ENCODE data around the gene SLIT3. TPM values are rescaled to one million over a fixed set of nuclear protein-coding genes. Genes with fewer than 3 reads are reported as not detected.

Gene SLIT3
- total RNA-seq, 2 experiments from 2014 or later, result not detected

DNA sequence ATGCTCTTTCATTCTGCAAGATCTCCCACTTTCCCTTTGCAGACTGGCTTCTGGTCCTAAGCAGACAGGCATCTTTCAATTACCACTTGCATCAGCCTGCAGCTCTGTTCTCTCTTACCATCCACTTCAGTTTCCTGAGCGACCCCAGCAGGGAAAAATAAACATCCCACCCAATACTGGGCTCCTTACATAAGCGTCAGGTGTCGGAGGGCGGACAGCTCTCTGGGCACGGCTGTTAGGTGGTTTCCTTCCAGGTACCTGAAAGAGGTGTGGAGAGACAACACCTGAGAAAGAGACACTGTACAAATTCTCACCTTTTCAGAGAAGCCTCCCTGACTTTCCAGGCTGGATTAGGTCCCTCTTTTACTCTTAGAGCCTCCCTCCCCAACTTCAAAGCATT lies 576.7 kb downstream of the SLIT3 start:
- Histone ChIP-seq H3K9me3 (ENCODE audit: control insufficient read depth in 1 of 2, insufficient read depth in 1 of 2, low read length in 2 of 2) (peaks cover 10 to 22% of the 10 kb centered on the region in 2 experiments), H3K27me3 (ENCODE audit: control insufficient read depth in 1 of 2, insufficient read depth in 2 of 2, low read length in 2 of 2) (peaks cover 5 to 7% of the 10 kb centered on the region in 2 experiments), H3K36me3 (ENCODE audit: insufficient read depth, low read length) (no peaks in the 10 kb centered on the region), H3K27ac (ENCODE audit: low read depth in 1 of 2, low read length in 2 of 2) (no peak overlapping the region), H3K4me3 (ENCODE audit: low read length) (no peak overlapping the region), H3K4me1 (ENCODE audit: insufficient read depth, low read length) (no peaks in the 10 kb centered on the region)
- Mint-ChIP-seq H3K4me3 (no peak overlapping the region), H3K4me1 (ENCODE audit: low read depth) (no peaks in the 10 kb centered on the region), H3K27me3 (peaks cover 40% of the 10 kb centered on the region), H3K9me3 (peaks cover 6% of the 10 kb centered on the region), H3K27ac (no peak overlapping the region), H3K36me3 (ENCODE audit: low read depth) (no peaks in the 10 kb centered on the region)
- CTCF ChIA-PET, result no interaction called here
- intact Hi-C loops (cut with DNase I, micrococcal nuclease), result no loop called here
- TF ChIP-seq, protein P1, sequence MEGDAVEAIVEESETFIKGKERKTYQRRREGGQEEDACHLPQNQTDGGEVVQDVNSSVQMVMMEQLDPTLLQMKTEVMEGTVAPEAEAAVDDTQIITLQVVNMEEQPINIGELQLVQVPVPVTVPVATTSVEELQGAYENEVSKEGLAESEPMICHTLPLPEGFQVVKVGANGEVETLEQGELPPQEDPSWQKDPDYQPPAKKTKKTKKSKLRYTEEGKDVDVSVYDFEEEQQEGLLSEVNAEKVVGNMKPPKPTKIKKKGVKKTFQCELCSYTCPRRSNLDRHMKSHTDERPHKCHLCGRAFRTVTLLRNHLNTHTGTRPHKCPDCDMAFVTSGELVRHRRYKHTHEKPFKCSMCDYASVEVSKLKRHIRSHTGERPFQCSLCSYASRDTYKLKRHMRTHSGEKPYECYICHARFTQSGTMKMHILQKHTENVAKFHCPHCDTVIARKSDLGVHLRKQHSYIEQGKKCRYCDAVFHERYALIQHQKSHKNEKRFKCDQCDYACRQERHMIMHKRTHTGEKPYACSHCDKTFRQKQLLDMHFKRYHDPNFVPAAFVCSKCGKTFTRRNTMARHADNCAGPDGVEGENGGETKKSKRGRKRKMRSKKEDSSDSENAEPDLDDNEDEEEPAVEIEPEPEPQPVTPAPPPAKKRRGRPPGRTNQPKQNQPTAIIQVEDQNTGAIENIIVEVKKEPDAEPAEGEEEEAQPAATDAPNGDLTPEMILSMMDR (IDR thresholded peaks at IDR 0.05), result no peak
- no peak for DNase-seq
- no peak for ATAC-seq (ENCODE audit: poor library complexity)
- POLR2A ChIA-PET, result no interaction called here

DNA sequence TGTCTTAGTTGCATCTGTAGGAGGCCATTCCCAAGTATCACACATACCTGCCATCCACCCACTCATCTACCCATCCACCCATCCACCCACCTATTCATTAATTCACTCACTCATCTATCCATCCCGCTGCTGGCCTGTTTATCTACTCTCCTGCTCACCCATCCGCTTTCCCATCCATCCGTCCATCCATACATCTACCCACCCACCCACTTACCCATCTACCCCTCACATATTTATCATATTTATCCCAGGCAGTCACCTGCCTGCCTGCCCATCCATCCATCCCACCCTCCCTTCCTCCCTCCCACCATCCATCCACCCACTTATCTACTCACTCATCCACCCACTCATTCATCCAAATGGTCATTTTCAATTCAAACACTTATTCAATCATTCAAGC lies 577.9 kb downstream of the SLIT3 start:
- Mint-ChIP-seq H3K9me3 (peaks cover 1% of the 10 kb centered on the region), H3K4me1 (ENCODE audit: low read depth) (no peaks in the 10 kb centered on the region), H3K4me3 (no peak overlapping the region), H3K27me3 (peaks cover 45% of the 10 kb centered on the region), H3K27ac (no peak overlapping the region), H3K36me3 (ENCODE audit: low read depth) (no peaks in the 10 kb centered on the region)
- ChIA-PET POLR2A (no interaction called here), CTCF (no interaction called here)
- H3K36me3 ChIP-seq (ENCODE audit: insufficient read depth, low read length), result no peaks in the 10 kb centered on the region
- DNase-seq, result no peak
- no peak overlapping the region for H3K27ac ChIP-seq (ENCODE audit: low read depth in 1 of 2, low read length in 2 of 2)
- intact Hi-C loops (cut with DNase I, micrococcal nuclease), result no loop called here
- H3K27me3 ChIP-seq (ENCODE audit: control insufficient read depth in 1 of 2, insufficient read depth in 2 of 2, low read length in 2 of 2), result peaks cover 5 to 7% of the 10 kb centered on the region in 2 experiments
- H3K4me1 ChIP-seq (ENCODE audit: insufficient read depth, low read length), result no peaks in the 10 kb centered on the region
- ATAC-seq (ENCODE audit: poor library complexity), result no peak
- peaks cover 10 to 17% of the 10 kb centered on the region in 2 experiments for H3K9me3 ChIP-seq (ENCODE audit: control insufficient read depth in 1 of 2, insufficient read depth in 1 of 2, low read length in 2 of 2)
- no peak overlapping the region for H3K4me3 ChIP-seq (ENCODE audit: low read length)
- TF ChIP-seq, protein P1 (IDR thresholded peaks at IDR 0.05), result no peak

DNA sequence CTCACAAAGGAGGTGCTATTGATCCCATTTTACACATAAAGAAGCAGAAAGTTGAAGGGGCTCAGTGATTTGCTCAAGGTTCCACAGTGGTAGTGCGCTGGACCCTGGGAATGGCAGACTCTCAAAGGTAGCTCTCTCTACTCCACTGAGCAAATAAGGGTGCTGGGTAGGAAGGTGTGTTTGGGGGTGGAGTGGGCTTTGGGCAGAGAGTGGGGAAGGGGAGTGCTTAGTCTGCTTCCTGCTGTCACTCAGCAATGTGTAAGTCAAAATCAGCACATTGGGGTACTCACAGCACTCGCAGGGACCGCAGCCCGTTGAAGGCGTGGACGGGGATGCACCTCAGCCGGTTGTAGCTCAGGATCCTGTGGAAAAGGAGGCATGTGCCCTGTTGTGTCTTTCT lies 579.0 kb downstream of the SLIT3 start:
- intact Hi-C loops (cut with DNase I, micrococcal nuclease), result no loop called here
- Histone ChIP-seq H3K27me3 (ENCODE audit: control insufficient read depth in 1 of 2, insufficient read depth in 2 of 2, low read length in 2 of 2) (peaks cover 5 to 7% of the 10 kb centered on the region in 2 experiments), H3K9me3 (ENCODE audit: control insufficient read depth in 1 of 2, insufficient read depth in 1 of 2, low read length in 2 of 2) (peaks cover 0 to 6% of the 10 kb centered on the region in 2 experiments), H3K4me1 (ENCODE audit: insufficient read depth, low read length) (no peaks in the 10 kb centered on the region), H3K36me3 (ENCODE audit: insufficient read depth, low read length) (no peaks in the 10 kb centered on the region), H3K27ac (ENCODE audit: low read depth in 1 of 2, low read length in 2 of 2) (no peak overlapping the region), H3K4me3 (ENCODE audit: low read length) (no peak overlapping the region)
- DNase-seq (no peak), ATAC-seq (ENCODE audit: poor library complexity) (no peak)
- Mint-ChIP-seq H3K27me3 (peaks cover 45% of the 10 kb centered on the region), H3K9me3 (no peaks in the 10 kb centered on the region), H3K27ac (no peak overlapping the region), H3K4me1 (ENCODE audit: low read depth) (no peaks in the 10 kb centered on the region), H3K4me3 (no peak overlapping the region), H3K36me3 (ENCODE audit: low read depth) (no peaks in the 10 kb centered on the region)
- ChIA-PET POLR2A (no interaction called here), CTCF (no interaction called here)
- TF ChIP-seq, protein P1 (IDR thresholded peaks at IDR 0.05), result no peak
